ENCODE results near the gene RBM26.

RBM26 gene

GRCh38 chr13:79417741-79418140 lies 11.7 kb upstream of the RBM26 start:
- DNase-seq (ENCODE audit: low spot score) (no peak), ATAC-seq (ENCODE audit: low read depth) (no peak)
- Histone ChIP-seq H3K27ac (ENCODE audit: poor library complexity, severe bottlenecking) (no peak overlapping the region), H3K27me3 (ENCODE audit: insufficient read depth, poor library complexity, severe bottlenecking) (no peaks in the 10 kb centered on the region), H3K4me1 (ENCODE audit: insufficient read depth, poor library complexity, severe bottlenecking) (no peaks in the 10 kb centered on the region), H3K9me3 (ENCODE audit: severe bottlenecking) (no peaks in the 10 kb centered on the region), H3K4me3 (ENCODE audit: severe bottlenecking) (no peak overlapping the region), H3K36me3 (ENCODE audit: low read depth) (no peaks in the 10 kb centered on the region; the same call in 1 of the 2 replicates)
- no peak for TF ChIP-seq CTCF (IDR thresholded peaks at IDR 0.05; ENCODE audit: poor library complexity, severe bottlenecking)

GRCh38 chr13:79413521-79413920 lies 7.5 kb upstream of the RBM26 start:
- H3K9me3 ChIP-seq (ENCODE audit: severe bottlenecking), result no peaks in the 10 kb centered on the region
- no peaks in the 10 kb centered on the region for H3K27me3 ChIP-seq (ENCODE audit: insufficient read depth, poor library complexity, severe bottlenecking)
- peak; percentile 35; the same call in 1 of the 3 replicates for ATAC-seq (ENCODE audit: low read depth)
- H3K36me3 ChIP-seq (ENCODE audit: low read depth), result no peaks in the 10 kb centered on the region; the same call in 1 of the 2 replicates
- DNase-seq (ENCODE audit: low spot score), result no peak
- H3K4me3 ChIP-seq (ENCODE audit: severe bottlenecking), result no peak overlapping the region
- no peak for TF ChIP-seq CTCF (IDR thresholded peaks at IDR 0.05; ENCODE audit: poor library complexity, severe bottlenecking)
- no peaks in the 10 kb centered on the region for H3K4me1 ChIP-seq (ENCODE audit: insufficient read depth, poor library complexity, severe bottlenecking)
- H3K27ac ChIP-seq (ENCODE audit: poor library complexity, severe bottlenecking), result no peak overlapping the region

- H3K9me3 ChIP-seq (ENCODE audit: severe bottlenecking), result no peaks in the 10 kb centered on the region
- DNase-seq (ENCODE audit: low spot score) (no peak), ATAC-seq (ENCODE audit: low read depth) (no peak)
- H3K36me3 ChIP-seq (ENCODE audit: low read depth), result no peaks in the 10 kb centered on the region; the same call in 1 of the 2 replicates
- H3K27me3 ChIP-seq (ENCODE audit: insufficient read depth, poor library complexity, severe bottlenecking), result no peaks in the 10 kb centered on the region
- H3K27ac ChIP-seq (ENCODE audit: poor library complexity, severe bottlenecking), result no peak overlapping the region
- TF ChIP-seq CTCF (IDR thresholded peaks at IDR 0.05; ENCODE audit: poor library complexity, severe bottlenecking), result no peak
- no peak overlapping the region for H3K4me3 ChIP-seq (ENCODE audit: severe bottlenecking)
- no peaks in the 10 kb centered on the region for H3K4me1 ChIP-seq (ENCODE audit: insufficient read depth, poor library complexity, severe bottlenecking)
These were observed 3.8 kb upstream of the RBM26 start for GRCh38 chr13:79409828-79410227.

GRCh38 chr13:79407349-79407979 lies 1.4 kb upstream of the RBM26 start:
- no peaks in the 10 kb centered on the region for H3K27me3 ChIP-seq (ENCODE audit: insufficient read depth, poor library complexity, severe bottlenecking)
- peaks cover 22% of the 10 kb centered on the region for H3K4me1 ChIP-seq (ENCODE audit: insufficient read depth, poor library complexity, severe bottlenecking)
- ATAC-seq (ENCODE audit: low read depth) (no peak), DNase-seq (ENCODE audit: low spot score) (no peak)
- H3K4me3 ChIP-seq (ENCODE audit: severe bottlenecking), result peak overlapping the region; percentile 59
- no peak for TF ChIP-seq CTCF (IDR thresholded peaks at IDR 0.05; ENCODE audit: poor library complexity, severe bottlenecking)
- peaks cover 5% of the 10 kb centered on the region; the same call in 1 of the 2 replicates for H3K36me3 ChIP-seq (ENCODE audit: low read depth)
- no peaks in the 10 kb centered on the region for H3K9me3 ChIP-seq (ENCODE audit: severe bottlenecking)
- H3K27ac ChIP-seq (ENCODE audit: poor library complexity, severe bottlenecking), result no peak overlapping the region

- H3K27ac ChIP-seq (ENCODE audit: poor library complexity, severe bottlenecking), result peak overlapping the region; percentile 75
- peak overlapping the region; percentile 59 for H3K4me3 ChIP-seq (ENCODE audit: severe bottlenecking)
- H3K36me3 ChIP-seq (ENCODE audit: low read depth), result peaks cover 12% of the 10 kb centered on the region
- DNase-seq (ENCODE audit: low spot score) (no peak), ATAC-seq (ENCODE audit: low read depth) (peak; percentile 54)
- H3K27me3 ChIP-seq (ENCODE audit: insufficient read depth, poor library complexity, severe bottlenecking), result no peaks in the 10 kb centered on the region
- H3K4me1 ChIP-seq (ENCODE audit: insufficient read depth, poor library complexity, severe bottlenecking), result peaks cover 24% of the 10 kb centered on the region
- no peak for TF ChIP-seq CTCF (IDR thresholded peaks at IDR 0.05; ENCODE audit: poor library complexity, severe bottlenecking)
- H3K9me3 ChIP-seq (ENCODE audit: severe bottlenecking), result no peaks in the 10 kb centered on the region
These were observed 498 bp upstream of the RBM26 start for GRCh38 chr13:79406597-79406908.

All from RWPE2 (cell line).